Cerebellar cortex (tissue), 1 donor: ENCODE measurements around the gene ITPKC.
A peak's percentile ranks its signal among the peaks of the same experiment; 100 is the strongest.

Source experiments
- DNase-seq: peaks from one replicate; pipeline ENCODE4 v3.0.0-alpha.2; 2015; ENCODE audit warnings: low spot score

Gene ITPKC

DNA sequence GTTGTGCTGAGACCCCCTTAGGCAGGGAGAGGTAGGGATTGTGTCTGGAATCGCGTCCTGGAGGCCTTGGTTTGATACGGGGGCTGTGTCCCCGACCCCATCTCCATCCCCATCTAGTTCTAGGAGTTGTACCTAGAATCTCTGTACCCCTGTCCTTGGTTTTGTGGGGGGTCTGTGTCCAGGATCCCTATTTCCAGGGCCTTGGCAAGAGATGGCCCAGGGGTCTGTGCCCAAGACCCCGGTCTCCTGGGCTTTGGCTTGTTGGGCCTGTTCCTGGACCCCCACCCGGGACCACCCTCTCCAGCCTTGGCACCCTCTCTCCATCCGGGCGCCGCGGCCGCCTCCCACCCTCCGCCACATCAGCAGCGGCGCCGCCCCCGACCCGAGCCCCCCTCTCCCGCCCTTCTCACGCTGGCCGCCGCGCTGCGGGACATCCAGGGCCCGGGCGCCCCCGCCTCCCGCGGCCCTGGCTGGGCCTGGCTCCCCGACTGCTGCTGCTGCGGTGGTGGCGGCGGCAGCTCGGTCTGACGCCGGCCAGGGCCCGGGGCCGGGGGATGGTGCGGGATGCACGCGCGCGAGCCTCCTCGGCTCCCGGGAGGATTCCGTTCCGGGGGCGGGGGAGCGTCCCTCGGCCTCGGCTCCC lies 26.7 kb upstream of the ITPKC start, which contains the start of gene NUMBL:
NUMBL (minus strand) TSS at position 602 of the 643 bp plus-strand sequence; CDS start at position 434, 168 bp downstream.
- no peak for DNase-seq

- DNase-seq, result peak; percentile 92
These were observed 26.1 kb upstream of the ITPKC start for GRCh38 chr19:40690693-40691420.

GRCh38 chr19:40691421-40692211 lies 25.3 kb upstream of the ITPKC start:
- DNase-seq, result peak; percentile 53

GRCh38 chr19:40692212-40692551 lies 24.7 kb upstream of the ITPKC start:
- DNase-seq, result no peak

- DNase-seq, result no peak
These were observed 23.6 kb upstream of the ITPKC start for GRCh38 chr19:40693150-40693788.

- no peak for DNase-seq
These were observed 23.0 kb upstream of the ITPKC start for GRCh38 chr19:40693896-40694295.

DNA sequence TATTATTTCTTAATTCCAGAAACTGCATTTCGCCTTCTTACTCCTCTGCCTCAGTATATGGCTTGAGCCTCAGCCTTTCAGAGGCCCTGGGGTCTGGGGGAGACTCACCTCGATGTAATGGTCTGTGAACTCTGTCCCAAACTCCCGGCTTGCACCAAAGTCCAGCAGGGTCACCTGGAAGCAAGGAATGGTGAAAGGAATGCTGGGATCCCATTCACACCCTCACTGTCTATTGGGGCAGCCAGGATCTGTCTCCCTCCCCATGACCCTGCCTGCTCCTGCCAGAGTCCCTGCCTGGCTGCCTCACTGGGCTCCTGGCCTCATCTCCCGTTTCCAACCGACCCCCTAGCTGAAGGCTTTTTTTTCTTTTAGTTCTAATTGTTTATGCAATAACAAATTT lies 21.0 kb upstream of the ITPKC start:
- no peak for DNase-seq

- no peak for DNase-seq
These were observed 19.9 kb upstream of the ITPKC start for GRCh38 chr19:40697007-40697406.

- DNase-seq, result no peak
These were observed 16.8 kb upstream of the ITPKC start for GRCh38 chr19:40700083-40700482.

DNA sequence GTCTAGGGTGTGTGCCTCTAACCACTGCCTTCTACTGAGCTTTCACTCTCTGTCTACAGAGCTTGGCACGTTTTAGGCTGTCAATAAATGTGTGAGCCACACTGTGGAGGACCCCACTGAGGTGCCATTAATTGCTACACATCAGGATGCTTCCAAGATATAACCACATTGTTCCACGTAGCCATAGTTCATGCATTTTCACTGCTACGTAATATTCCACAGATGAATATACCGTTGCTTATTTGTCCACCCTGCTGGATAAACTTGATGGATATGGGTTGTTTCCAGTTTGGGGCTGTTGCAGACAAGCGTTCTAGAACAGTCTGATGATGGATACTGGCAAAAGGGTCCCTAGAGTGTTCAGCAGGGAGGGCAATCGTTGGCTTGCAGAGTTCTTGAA lies 15.2 kb upstream of the ITPKC start:
- DNase-seq, result no peak

DNA sequence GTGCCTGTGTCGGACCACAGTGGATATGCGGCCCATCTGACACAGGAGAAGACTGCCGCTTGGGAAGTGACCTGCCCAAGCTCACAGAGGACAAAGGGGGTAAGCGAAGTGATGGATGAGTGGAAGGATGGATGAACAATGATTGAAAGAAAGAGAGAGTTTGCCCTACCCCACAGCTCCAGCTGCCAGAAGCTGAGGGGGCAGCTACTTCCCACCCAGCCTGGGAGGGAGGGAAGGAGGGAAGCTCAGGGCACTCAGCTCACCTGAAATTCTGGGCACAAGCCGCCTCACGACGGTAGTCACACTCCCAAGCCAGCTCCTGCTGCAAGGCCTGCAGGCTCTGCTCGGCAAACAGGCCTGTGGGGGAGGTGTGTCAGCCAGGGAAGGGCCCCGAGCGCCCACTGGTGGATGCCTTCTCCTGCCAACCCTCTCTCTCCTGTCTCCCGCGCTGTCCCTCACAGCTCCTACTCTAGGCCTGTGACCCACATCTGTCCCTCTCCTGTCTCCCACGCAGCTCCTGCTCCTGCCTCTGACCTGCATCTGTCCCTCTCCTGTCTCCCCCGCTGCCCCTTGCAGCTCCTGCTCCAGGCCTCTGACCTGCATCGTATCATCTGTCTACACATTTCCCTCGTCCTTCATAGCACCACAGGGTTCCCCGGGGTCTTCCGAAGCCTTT lies 14.4 kb upstream of the ITPKC start:
- peak; percentile 85 for DNase-seq

GRCh38 chr19:40703029-40703755 lies 13.7 kb upstream of the ITPKC start:
- DNase-seq, result peak; percentile 51

GRCh38 chr19:40704491-40705361 lies 12.2 kb upstream of the ITPKC start:
- DNase-seq, result no peak

DNA sequence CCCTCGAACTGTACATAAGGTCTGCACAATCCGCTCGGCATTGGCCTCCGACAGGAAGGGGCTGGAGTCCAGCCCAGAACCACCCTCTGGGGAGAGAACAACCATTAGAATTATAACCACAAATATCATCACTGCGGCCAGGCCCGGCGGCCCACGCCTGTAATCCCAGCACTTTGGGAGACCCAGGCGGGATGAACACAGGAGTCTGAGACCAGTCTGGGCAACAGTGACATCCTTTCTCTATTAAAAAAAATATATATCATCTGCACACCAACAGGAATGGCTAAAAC lies 11.6 kb upstream of the ITPKC start:
- DNase-seq, result no peak

DNA sequence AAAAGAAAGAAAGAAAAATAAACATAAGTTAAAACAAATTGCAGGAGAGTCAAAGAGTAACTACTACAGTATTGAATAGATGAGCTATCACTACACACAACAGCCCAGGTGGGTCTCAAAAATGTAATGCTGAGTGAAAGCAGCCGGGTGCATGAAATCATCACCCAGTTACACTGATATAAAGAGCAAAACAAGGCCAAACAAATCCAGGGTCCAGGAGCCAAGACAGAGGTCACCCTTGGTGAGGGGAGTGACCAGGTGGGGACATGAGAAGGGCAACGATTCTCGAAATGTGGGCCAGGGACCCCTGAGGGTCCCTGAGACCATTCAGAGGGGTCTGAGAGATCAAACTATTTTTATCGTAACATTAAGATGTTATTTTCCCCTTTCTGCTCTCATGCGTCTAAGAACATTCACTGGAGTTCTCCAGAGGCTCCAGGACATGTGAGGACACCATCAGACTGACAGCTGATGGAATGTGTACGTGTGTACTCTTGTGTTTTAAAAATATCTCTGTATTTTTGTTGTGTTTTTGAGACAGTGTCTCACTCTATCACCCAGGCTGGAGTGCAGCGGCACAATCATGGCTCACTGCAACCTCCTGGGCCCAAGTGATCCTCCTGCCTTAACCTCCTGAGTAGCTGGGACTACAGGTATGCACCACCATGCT lies 10.8 kb upstream of the ITPKC start:
- DNase-seq, result no peak

GRCh38 chr19:40707615-40708014 lies 9.3 kb upstream of the ITPKC start:
- no peak for DNase-seq

- no peak for DNase-seq
These were observed 7.1 kb upstream of the ITPKC start for GRCh38 chr19:40709817-40710216.

GRCh38 chr19:40713939-40714338 lies 3.0 kb upstream of the ITPKC start:
- DNase-seq, result no peak

DNA sequence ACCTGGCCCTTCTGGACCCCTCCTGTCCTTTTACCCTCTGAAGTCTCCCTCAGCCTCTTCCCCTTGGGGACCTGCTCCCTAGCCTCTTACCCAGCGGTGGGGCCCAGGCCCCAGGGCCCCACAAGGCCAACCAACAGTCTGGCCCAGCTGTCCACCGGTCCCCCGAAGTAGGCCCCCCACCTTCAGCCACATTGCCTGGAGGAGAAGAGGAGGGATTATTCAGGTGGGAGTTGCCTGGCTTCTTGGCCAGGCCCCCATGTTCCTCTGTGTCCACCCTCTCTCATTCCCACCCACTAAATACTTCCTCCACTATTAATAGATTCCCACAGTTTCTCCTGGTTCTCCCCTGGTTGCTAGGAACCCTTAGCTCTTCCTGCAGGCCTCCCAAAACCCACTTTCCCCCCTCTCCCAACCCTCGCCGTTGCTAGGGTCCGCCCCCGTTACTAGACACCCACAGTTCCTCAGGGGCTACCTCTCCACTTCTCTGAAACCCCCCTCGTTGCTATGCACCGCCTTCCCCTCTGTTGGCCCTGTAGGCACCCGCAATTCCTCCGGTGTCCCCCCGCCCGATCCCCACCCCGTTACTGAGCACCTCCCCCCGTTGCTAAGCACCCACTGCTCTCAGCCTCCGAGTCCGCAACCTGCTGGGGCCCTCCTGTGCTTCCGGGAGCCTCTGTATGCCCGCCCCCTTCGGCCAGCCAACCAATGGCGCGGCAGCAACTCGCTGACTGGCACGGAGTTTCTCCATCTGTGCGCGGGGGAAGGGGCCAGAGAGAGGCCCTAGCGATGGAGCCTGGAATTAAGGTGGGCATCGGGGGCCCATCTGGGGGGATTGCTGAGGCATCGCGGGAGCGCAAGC lies 2.2 kb upstream of the ITPKC start:
- peak; percentile 97 for DNase-seq
